ENCODE data around the gene MCC.

Gene MCC

DNA sequence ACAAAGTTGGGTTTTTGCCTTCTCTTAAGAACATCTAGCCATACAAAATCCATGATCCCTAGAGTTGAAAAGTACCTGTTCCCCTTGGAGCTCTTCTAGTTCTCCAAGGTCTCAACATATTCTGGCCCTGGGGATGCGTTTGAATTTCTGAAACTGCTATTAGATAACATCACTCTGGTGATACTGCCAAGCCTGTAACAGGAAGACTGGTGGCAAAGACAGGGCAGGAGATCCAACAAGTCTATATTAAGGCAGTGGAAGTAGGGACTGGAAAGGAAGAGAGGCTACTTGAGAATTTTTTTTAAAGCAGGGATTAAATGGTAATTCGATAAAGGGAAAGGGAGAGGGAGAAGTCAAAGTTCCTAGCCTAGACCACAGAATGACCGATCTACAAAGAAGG lies 264.9 kb downstream of the MCC start:
- TF ChIP-seq, protein P1, sequence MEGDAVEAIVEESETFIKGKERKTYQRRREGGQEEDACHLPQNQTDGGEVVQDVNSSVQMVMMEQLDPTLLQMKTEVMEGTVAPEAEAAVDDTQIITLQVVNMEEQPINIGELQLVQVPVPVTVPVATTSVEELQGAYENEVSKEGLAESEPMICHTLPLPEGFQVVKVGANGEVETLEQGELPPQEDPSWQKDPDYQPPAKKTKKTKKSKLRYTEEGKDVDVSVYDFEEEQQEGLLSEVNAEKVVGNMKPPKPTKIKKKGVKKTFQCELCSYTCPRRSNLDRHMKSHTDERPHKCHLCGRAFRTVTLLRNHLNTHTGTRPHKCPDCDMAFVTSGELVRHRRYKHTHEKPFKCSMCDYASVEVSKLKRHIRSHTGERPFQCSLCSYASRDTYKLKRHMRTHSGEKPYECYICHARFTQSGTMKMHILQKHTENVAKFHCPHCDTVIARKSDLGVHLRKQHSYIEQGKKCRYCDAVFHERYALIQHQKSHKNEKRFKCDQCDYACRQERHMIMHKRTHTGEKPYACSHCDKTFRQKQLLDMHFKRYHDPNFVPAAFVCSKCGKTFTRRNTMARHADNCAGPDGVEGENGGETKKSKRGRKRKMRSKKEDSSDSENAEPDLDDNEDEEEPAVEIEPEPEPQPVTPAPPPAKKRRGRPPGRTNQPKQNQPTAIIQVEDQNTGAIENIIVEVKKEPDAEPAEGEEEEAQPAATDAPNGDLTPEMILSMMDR (IDR thresholded peaks at IDR 0.05; ENCODE audit: control insufficient read depth, extremely low read depth, insufficient read depth) = no peak
- DNase-seq (ENCODE audit: low read depth) = no peak
- no peak overlapping the region for H3K4me3 ChIP-seq (ENCODE audit: low read depth, low read length)

DNA sequence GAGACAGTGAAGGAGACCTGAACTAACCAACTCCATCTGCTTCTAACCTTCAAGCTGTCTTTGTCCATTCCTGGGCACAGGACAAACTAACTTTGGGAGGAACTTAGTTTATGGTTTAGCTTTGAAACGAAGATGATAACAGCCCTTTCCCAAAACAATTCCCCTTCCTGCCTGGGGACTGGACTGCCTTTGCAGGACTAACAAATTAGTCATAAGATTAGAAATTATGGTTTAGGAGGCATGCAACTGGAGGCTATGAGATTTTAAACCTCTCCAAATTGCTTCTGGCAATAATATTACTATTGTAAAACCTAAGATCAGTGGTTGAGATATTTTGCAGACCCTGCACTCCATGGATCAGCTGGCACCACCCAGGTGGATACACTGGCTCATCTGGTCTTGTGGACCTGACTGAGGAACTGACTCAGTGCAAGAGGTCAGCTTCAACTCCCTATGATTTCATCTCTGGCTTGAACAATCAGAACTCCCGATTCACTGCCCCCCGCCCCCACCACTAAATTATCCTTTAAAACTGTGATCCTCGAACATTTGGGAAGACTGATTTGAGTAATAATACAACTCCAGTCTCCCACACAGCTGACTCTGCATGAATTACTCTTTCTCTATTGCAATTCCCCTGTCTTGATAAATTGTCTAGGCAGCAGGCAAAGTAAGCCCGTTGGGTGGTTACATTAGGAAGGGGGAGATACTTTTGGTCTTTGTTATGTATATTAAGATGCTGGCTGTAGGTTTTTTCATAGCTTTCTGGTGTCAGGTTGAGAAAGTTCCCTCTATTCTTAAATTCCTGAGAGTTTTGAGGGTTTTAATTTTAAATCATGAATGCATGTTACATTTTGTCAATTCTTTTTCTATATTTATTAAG lies 266.7 kb downstream of the MCC start:
- H3K4me3 ChIP-seq (ENCODE audit: low read depth, low read length) = no peak overlapping the region
- TF ChIP-seq, protein P1 (IDR thresholded peaks at IDR 0.05; ENCODE audit: control insufficient read depth, extremely low read depth, insufficient read depth) = no peak
- DNase-seq (ENCODE audit: low read depth) = no peak

DNA sequence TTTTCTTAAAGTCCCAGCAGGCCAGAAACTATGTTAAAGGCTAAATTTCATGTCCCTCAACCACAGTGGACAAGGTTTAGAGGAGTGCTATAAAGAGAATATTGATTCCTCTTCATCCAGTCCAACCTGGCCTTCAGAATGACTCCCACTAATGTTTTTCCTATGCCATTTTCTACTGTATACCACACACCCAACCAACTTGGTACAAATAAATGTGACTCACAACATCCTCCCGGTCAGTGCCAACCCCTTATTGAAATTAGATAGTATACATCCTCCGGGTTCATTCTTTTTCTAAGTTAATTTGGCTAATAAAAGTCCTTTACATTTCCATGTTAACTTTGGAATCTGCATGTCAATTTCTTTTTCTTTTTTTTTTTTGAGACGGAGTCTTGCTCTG lies 268.6 kb downstream of the MCC start:
- no peak for DNase-seq (ENCODE audit: low read depth)
- TF ChIP-seq, protein P1 (IDR thresholded peaks at IDR 0.05; ENCODE audit: control insufficient read depth, extremely low read depth, insufficient read depth) = no peak
- no peak overlapping the region for H3K4me3 ChIP-seq (ENCODE audit: low read depth, low read length)

DNA sequence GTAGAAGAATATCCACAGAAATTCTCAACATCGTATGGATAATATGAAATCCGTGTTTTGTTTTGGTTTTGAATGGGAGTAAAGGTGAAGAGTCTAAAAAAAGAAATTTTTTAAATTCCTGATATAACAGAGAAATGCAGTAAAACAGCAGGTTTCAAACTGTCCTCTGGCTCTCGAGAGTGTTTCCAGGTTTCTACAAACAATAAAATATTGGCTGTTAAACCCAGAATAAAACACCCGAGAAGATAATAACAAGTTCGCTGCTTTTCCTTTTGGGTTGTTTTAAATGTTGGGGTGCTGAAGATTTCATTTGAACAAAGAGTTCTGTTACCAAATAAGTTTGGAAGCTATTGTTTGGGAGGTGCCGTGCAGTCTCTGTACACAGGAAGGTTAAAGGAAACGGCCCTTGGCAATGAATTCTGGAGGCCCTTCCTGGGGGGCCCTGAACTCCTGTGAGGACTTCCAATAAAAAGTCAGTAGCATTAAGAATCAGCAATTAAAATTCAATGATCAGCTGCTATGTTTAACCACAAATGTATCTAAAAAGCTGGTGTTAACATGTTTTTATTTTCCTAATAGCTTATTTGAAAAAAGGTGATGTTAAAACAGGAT lies 269.2 kb downstream of the MCC start:
- DNase-seq (ENCODE audit: low read depth) = no peak
- no peak overlapping the region for H3K4me3 ChIP-seq (ENCODE audit: low read depth, low read length)
- TF ChIP-seq, protein P1 (IDR thresholded peaks at IDR 0.05; ENCODE audit: control insufficient read depth, extremely low read depth, insufficient read depth) = no peak

DNA sequence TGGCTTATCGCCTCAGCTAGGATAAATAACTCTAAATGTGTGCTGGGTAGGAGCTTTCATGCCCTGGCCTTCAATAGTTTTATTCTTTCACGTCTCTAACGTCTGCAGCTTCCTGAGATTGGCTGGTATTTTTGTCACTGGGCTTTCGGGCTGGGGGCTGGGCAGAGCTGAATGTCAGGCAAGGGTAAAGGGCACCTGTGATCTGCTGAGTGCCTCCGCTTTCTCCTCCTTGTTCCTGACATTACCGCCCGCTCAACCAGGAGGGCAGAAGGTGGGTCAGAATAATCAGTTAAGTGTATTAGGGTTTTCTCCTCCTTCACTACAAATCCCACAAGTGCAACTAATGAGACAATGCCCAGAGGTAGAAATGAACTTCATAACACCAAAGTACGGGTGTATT lies 270.1 kb downstream of the MCC start:
- no peak for DNase-seq (ENCODE audit: low read depth)
- TF ChIP-seq, protein P1 (IDR thresholded peaks at IDR 0.05; ENCODE audit: control insufficient read depth, extremely low read depth, insufficient read depth) = no peak
- H3K4me3 ChIP-seq (ENCODE audit: low read depth, low read length) = no peak overlapping the region

DNA sequence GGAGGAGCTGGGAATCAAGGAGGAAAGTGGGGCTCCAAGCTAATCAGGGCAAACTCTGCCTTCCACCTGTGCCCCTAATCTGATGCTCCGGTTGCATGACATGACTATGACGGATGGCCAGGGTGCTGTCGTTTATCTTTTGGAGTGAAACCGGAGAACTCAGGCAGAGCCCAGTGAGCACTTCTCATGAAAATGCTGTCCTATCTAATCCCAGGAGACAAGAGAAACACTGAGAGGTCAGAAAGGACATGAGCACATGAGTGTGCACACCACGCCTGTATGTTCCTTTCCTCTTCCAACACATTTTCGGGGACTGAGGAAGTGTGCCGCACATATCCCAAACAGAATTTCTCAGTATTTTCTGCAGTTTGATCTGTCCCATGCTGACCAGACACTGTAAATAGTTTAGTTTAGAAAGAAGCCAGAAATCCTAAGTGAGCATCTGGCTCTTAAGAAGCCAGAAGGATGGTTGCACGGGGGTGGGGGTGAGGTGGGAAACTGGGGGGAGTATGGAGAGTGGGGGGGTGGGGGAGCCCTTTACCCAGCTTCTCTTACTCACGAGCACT lies 270.6 kb downstream of the MCC start:
- TF ChIP-seq, protein P1 (IDR thresholded peaks at IDR 0.05; ENCODE audit: control insufficient read depth, extremely low read depth, insufficient read depth) = no peak
- DNase-seq (ENCODE audit: low read depth) = no peak

More for the DNA sequence above, 270.6 kb downstream of the MCC start:
- no peak overlapping the region for H3K4me3 ChIP-seq (ENCODE audit: low read depth, low read length)
